ENCODE data around the gene KCNB1. TPM values are rescaled to one million over a fixed set of nuclear protein-coding genes. Genes with fewer than 3 reads are reported as not detected.

The KCNB1 gene
- total RNA-seq, 1 donor from 2014 or later = not detected

GRCh38 chr20:49433333-49433732 lies 49.1 kb downstream of the KCNB1 start:
- CTCF ChIA-PET = no interaction called here
- Mint-ChIP-seq H3K4me3 (no peak overlapping the region), H3K27me3 (peaks cover 18% of the 10 kb centered on the region), H3K27ac (no peak overlapping the region), H3K4me1 (no peaks in the 10 kb centered on the region), H3K9me3 (no peaks in the 10 kb centered on the region), H3K36me3 (ENCODE audit: low read depth) (no peaks in the 10 kb centered on the region)
- no peak for DNase-seq
- POLR2A ChIA-PET = no interaction called here
- TF ChIP-seq, protein P1, sequence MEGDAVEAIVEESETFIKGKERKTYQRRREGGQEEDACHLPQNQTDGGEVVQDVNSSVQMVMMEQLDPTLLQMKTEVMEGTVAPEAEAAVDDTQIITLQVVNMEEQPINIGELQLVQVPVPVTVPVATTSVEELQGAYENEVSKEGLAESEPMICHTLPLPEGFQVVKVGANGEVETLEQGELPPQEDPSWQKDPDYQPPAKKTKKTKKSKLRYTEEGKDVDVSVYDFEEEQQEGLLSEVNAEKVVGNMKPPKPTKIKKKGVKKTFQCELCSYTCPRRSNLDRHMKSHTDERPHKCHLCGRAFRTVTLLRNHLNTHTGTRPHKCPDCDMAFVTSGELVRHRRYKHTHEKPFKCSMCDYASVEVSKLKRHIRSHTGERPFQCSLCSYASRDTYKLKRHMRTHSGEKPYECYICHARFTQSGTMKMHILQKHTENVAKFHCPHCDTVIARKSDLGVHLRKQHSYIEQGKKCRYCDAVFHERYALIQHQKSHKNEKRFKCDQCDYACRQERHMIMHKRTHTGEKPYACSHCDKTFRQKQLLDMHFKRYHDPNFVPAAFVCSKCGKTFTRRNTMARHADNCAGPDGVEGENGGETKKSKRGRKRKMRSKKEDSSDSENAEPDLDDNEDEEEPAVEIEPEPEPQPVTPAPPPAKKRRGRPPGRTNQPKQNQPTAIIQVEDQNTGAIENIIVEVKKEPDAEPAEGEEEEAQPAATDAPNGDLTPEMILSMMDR (IDR thresholded peaks at IDR 0.05) = no peak
- ATAC-seq (ENCODE audit: low read depth) = no peak
- intact Hi-C loops (cut with micrococcal nuclease) = no loop called here

DNA sequence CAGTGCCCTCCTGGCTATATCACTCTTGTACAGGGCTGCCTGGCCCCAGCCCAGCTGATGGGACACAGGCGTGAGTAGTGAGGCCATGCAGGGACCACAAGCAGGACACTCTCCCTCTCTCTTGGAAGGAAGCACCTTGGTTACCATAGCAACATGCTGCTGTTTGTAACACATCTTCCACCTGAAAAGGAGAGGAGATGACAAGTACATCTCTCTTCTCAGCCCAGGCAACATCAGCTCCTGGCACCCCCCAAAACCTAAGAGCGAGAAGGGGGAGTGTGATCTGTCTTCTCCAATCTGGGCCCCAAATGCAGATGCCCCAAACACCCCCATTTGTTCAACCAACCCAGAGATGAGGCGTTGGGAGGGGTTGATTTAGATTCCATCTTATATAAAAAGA lies 49.9 kb downstream of the KCNB1 start:
- CTCF ChIA-PET = no interaction called here
- DNase-seq = no peak
- Mint-ChIP-seq H3K27me3 (peaks cover 21% of the 10 kb centered on the region), H3K27ac (no peak overlapping the region), H3K4me3 (no peak overlapping the region), H3K9me3 (no peaks in the 10 kb centered on the region), H3K4me1 (no peaks in the 10 kb centered on the region), H3K36me3 (ENCODE audit: low read depth) (no peaks in the 10 kb centered on the region)
- intact Hi-C loops (cut with micrococcal nuclease) = no loop called here
- POLR2A ChIA-PET = no interaction called here
- TF ChIP-seq, protein P1 (IDR thresholded peaks at IDR 0.05) = no peak
- no peak for ATAC-seq (ENCODE audit: low read depth)

- peaks cover 19% of the 10 kb centered on the region for H3K27me3 Mint-ChIP-seq
- no peaks in the 10 kb centered on the region for H3K36me3 Mint-ChIP-seq (ENCODE audit: low read depth)
- ChIA-PET POLR2A (no interaction called here), CTCF (no interaction called here)
- TF ChIP-seq, protein P1 (IDR thresholded peaks at IDR 0.05) = no peak
- no peaks in the 10 kb centered on the region for H3K4me1 Mint-ChIP-seq
- no peaks in the 10 kb centered on the region for H3K9me3 Mint-ChIP-seq
- no peak for DNase-seq
- no peak overlapping the region for H3K4me3 Mint-ChIP-seq
- no peak for ATAC-seq (ENCODE audit: low read depth)
- intact Hi-C loops (cut with micrococcal nuclease) = no loop called here
- H3K27ac Mint-ChIP-seq = no peak overlapping the region
Measured at GRCh38 chr20:49431329-49431728, 51.1 kb downstream of the KCNB1 start.

DNA sequence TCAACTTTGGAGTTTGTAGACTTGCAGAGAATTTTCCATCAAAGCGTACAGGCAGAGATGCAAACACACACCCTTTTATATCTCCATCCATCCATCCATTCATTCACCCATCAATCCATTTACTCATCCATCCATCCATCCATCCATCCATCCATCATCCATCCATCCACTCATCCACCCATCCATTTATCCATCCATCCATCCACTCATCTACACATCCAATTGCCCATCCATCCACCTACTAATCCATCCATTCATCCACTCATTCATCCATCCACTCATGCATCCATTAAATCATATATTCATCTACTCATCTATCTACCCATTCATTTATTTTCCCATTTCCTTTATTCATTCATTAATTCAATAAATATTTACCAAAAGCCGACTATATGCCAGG lies 52.1 kb downstream of the KCNB1 start:
- no peaks in the 10 kb centered on the region for H3K9me3 Mint-ChIP-seq
- no peak overlapping the region for H3K4me3 Mint-ChIP-seq
- DNase-seq (no peak), ATAC-seq (ENCODE audit: low read depth) (no peak)
- peaks cover 19% of the 10 kb centered on the region for H3K27me3 Mint-ChIP-seq
- no peaks in the 10 kb centered on the region for H3K4me1 Mint-ChIP-seq
- TF ChIP-seq, protein P1 (IDR thresholded peaks at IDR 0.05) = no peak
- intact Hi-C loops (cut with micrococcal nuclease) = no loop called here
- ChIA-PET POLR2A (no interaction called here), CTCF (no interaction called here)
- H3K27ac Mint-ChIP-seq = no peak overlapping the region
- H3K36me3 Mint-ChIP-seq (ENCODE audit: low read depth) = no peaks in the 10 kb centered on the region

DNA sequence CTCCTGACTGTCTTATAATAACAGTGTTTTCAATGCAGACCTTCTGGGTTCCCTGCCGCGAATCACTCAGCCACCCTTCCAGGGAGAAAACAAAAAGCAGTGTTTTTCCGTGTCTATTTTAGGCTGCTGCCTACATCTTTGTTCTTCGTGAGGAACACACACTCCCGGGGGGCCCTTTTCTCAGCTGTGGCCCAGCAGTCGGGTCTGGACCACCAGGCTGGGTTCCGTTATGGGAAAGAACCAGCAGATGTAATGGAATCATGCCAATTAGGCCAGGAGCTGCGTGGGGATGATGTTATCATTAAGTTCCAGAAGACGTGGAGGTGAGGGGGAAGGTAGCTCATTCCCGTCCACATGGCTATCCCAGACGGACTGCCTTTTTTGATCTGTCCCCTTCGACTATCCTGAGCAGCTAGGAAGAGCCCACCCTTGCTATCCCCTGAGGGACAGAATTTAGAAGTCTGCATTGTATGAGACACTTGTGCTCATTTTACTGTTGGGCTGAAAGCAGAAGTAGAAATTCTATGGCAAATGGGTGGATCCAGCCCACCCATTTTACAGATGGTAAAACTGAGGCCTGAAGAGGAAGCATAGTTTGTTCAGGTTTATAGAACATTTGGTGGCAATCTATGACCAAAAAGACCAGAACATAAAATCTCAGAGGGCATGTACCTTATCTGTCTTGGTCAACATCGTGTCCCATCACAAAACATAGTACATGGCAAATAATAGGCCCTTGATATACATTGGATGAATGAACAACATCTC lies 54.5 kb downstream of the KCNB1 start:
- H3K9me3 Mint-ChIP-seq = no peaks in the 10 kb centered on the region
- no peaks in the 10 kb centered on the region for H3K36me3 Mint-ChIP-seq (ENCODE audit: low read depth)
- CTCF ChIA-PET = no interaction called here
- H3K27ac Mint-ChIP-seq = no peak overlapping the region
- no peak overlapping the region for H3K4me3 Mint-ChIP-seq
- TF ChIP-seq, protein P1 (IDR thresholded peaks at IDR 0.05) = no peak
- peaks cover 22% of the 10 kb centered on the region for H3K27me3 Mint-ChIP-seq
- H3K4me1 Mint-ChIP-seq = no peaks in the 10 kb centered on the region
- intact Hi-C loops (cut with micrococcal nuclease) = no loop called here
- ATAC-seq (ENCODE audit: low read depth) (no peak), DNase-seq (no peak)
- POLR2A ChIA-PET = no interaction called here
